ENCODE results near the gene FUT8.

FUT8 gene

DNA sequence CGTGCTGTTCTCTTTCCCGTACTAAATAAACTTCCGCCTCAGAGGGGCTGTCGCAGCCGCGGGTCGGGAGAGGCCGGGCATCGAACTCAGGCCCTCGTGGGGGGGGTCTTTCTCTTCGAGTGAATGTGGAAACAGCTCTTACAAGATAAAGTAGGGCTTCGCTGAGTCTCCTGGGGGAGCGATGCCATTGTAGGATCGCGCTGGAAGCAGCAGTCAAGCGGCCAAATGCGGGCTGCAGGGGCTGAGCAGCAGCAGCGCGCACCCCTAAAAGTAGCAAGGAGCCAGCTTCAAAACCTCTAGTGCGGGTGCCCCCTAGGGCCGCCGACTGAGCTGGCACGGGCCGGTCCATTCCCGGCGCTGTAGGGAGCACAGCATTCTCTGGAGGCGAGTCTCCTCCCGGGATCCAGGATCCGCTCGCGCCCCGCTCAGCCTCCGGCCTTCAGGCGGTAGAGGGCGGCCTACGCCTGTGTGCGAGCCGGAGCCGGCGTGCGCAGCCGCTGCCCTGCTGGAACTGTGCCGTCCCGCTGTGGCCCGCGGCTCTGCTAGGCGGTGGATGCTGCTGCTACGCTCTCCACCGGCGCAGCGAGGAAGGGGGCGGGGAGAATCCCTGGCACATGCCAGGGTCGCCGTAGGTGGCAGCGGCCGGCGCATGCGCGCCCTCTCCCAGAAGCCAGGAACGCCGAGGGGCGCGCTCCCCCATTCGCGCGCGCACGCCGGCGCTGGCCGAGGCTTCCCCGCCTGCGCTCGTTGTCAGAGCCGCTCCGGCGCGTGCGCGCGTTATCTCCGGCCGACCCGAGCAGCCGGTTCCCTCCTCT, at the start of gene FUT8:
TSS of gene FUT8 (plus strand) at position 699 of the 815 bp plus-strand sequence. CDS start 148,834 bp downstream, outside the sequence.
- DNase-seq = peak; percentile 97
- ATAC-seq = peak; percentile 94
- peak within 1 kb of the TSS; percentile 86 for H3K4me3 Mint-ChIP-seq
- peaks cover 14% of the 10 kb centered on the region for H3K36me3 Mint-ChIP-seq (ENCODE audit: low read depth)
- peak within 1 kb of the TSS; percentile 97 for H3K27ac Mint-ChIP-seq
- H3K27me3 Mint-ChIP-seq = no peaks in the 10 kb centered on the region
- H3K4me1 Mint-ChIP-seq = peaks cover 43% of the 10 kb centered on the region
- H3K9me3 Mint-ChIP-seq = no peaks in the 10 kb centered on the region

DNA sequence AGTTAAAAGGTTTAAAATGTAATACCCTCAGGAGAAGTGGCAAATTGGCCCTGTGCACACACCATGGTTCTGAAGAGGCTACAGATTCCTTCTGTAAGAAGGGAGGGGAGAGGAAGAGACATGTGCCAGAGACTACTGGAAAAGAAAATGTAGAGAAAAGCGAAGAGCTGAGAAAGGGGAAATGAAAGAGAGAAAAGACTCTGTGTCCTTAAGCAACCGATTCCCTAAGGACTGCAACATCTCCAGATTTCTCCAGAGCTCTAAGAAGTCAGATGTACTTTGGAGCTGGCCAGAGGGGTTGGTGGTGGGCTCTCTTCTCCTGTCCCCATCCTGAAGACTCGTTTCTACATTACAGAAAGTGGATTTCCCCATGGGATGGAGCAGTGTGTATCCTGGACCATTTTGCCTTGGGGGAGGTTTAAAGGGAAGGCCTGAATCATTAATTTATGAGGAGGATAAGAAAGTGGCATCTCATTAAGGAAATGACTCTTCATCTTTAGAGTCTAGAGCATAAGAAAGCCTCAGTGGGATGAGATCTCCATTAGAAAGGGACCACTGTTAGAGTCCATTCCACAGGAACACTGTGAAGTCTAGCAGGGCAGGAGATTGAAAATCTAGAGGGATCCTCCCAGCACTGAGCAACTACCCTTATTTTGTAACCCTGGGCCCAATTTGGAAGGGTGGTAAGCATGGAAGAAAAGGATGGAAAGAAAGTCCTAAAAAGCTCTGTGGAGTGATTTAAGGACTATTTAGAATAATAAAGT, 45.5 kb upstream of the FUT8 start:
- Mint-ChIP-seq H3K27me3 (no peaks in the 10 kb centered on the region), H3K4me1 (peaks cover 44% of the 10 kb centered on the region)

DNA sequence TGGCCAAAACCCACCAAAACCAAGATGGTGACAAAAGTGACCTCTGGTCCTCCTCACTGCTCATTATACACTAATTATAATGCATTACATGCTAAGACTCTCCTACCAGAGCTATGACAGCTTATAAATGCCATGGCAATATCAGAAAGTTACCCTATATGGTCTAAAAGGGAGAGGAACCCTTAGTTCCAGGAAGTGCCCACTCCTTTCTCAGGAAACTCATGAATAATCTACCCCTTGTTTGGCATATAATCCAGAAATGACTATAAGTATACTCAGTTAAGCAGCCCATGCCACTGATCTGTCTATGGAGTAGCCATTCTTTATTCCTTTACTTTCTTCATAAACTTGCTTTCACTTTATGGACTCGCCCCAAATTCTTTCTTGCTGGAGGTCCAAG, 43.0 kb upstream of the FUT8 start:
- Mint-ChIP-seq H3K27ac (peak overlapping the region; percentile 93), H3K4me3 (peak overlapping the region; percentile 50), H3K4me1 (peaks cover 53% of the 10 kb centered on the region), H3K9me3 (peaks cover 4% of the 10 kb centered on the region), H3K36me3 (ENCODE audit: low read depth) (peaks cover 36% of the 10 kb centered on the region), H3K27me3 (no peaks in the 10 kb centered on the region)
- DNase-seq (peak; percentile 25), ATAC-seq (peak; percentile 93)

More for the DNA sequence above, 45.5 kb upstream of the FUT8 start:
- no peak overlapping the region for H3K4me3 Mint-ChIP-seq
- H3K27ac Mint-ChIP-seq = peak overlapping the region; percentile 60
- DNase-seq (no peak), ATAC-seq (no peak)
- peaks cover 4% of the 10 kb centered on the region for H3K9me3 Mint-ChIP-seq
- peaks cover 24% of the 10 kb centered on the region for H3K36me3 Mint-ChIP-seq (ENCODE audit: low read depth)

DNA sequence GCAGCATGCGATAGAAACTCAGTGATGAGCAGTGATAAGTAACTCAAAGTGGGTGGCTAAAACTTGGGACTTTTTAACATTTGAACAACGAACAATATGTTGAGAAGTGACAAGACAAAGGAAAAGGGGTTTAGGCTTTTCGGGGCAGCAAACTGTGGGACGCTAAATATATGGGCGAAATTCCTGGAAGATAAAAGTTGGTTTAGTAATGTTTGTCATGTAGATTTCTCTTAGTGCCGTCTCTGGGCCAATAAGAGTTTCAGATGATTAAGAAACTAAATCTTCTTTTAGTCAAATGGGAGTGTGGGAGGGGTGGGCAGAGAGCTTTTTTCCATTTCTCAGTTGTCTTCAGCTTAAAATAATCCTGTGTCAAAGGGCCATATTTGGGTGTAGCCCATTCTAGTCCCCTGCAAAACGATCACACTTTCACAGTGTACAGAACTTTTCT, 41.7 kb upstream of the FUT8 start:
- Mint-ChIP-seq H3K27ac (peak overlapping the region; percentile 88), H3K27me3 (no peaks in the 10 kb centered on the region), H3K4me3 (peak overlapping the region; percentile 43), H3K9me3 (peaks cover 4% of the 10 kb centered on the region), H3K36me3 (ENCODE audit: low read depth) (peaks cover 38% of the 10 kb centered on the region), H3K4me1 (peaks cover 53% of the 10 kb centered on the region)
- DNase-seq = no peak
- ATAC-seq = peak; percentile 54

DNA sequence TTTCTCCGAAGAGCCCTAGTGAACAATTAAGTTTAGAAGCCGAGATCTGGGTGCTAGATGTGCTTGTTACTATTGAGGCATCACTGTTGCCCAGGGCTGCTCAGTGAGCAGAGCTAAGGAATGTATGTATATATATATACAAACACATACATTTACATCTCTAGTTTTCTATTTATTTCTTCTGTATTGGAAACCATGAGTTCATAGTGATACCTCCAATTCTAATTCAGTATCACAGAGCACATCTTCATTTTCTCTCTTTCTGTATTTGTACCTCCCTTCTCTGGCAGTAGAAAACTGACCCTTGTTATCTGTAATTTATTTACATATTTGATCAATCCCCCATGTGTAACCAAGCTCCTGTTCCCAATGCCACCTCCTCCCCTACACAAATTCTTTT, 40.7 kb upstream of the FUT8 start:
- H3K4me1 Mint-ChIP-seq = peaks cover 50% of the 10 kb centered on the region
- peak overlapping the region; percentile 88 for H3K27ac Mint-ChIP-seq
- no peaks in the 10 kb centered on the region for H3K27me3 Mint-ChIP-seq
- H3K36me3 Mint-ChIP-seq (ENCODE audit: low read depth) = peaks cover 38% of the 10 kb centered on the region
- ATAC-seq (no peak), DNase-seq (no peak)
- peaks cover 4% of the 10 kb centered on the region for H3K9me3 Mint-ChIP-seq
- H3K4me3 Mint-ChIP-seq = no peak overlapping the region

DNA sequence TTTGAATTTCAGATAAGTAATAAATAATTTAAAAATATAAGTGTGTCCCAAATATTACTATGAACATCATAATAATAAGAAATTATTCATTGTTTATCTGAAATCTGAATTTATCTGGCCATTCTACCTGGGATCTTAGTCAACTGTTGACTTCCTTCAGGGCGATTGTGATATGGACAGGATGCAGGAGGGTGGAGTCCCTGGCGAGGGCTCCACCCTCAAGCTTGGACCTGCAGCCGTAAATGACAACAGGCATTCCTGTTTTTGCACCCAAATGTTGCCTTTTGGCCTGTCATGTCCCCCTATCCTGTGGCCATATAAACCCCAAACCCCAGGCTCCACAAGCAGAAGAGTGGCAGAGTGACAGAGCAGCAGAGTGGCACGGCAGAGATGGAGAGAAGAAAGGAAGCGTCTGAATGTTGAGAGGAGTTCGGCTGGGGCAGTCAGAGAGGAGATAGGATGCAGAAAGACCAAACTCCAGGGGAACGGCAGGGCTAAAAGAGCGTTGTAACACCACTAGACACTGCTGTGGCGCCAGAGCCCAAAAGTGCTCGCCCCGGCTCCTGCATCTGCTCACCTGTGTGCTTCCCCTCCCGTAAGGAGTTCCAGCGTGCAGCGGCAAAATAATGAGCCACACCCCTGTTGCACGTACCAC, 39.4 kb upstream of the FUT8 start:
- H3K36me3 Mint-ChIP-seq (ENCODE audit: low read depth) = peaks cover 37% of the 10 kb centered on the region
- no peak overlapping the region for H3K4me3 Mint-ChIP-seq
- no peak for ATAC-seq

DNA sequence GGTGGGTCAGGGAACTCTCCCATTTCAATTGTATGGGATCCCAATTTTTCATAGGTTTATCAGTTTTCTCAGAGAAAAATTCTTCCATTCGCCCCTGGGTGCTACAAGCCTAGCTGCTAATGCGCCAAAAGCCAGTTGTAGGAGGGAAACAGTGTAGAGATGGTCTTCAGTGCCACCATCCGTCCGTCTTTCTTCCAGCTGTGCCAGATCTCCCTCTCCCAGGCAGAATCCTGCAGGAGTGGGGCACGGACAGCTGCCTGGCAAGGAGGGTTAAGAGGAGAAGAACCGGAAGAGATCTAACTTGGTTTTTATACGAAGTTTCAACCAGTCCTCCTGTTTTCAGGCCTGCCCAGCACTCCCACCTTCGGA, 38.9 kb upstream of the FUT8 start:
- H3K4me3 Mint-ChIP-seq = no peak overlapping the region
- DNase-seq (no peak), ATAC-seq (no peak)
- no peaks in the 10 kb centered on the region for H3K27me3 Mint-ChIP-seq
- H3K9me3 Mint-ChIP-seq = peaks cover 4% of the 10 kb centered on the region
- H3K4me1 Mint-ChIP-seq = peaks cover 40% of the 10 kb centered on the region
- H3K27ac Mint-ChIP-seq = no peak overlapping the region
- peaks cover 41% of the 10 kb centered on the region for H3K36me3 Mint-ChIP-seq (ENCODE audit: low read depth)

More for the DNA sequence above, 39.4 kb upstream of the FUT8 start:
- DNase-seq = no peak
- peaks cover 4% of the 10 kb centered on the region for H3K9me3 Mint-ChIP-seq
- peaks cover 40% of the 10 kb centered on the region for H3K4me1 Mint-ChIP-seq
- H3K27ac Mint-ChIP-seq = no peak overlapping the region
- H3K27me3 Mint-ChIP-seq = no peaks in the 10 kb centered on the region

DNA sequence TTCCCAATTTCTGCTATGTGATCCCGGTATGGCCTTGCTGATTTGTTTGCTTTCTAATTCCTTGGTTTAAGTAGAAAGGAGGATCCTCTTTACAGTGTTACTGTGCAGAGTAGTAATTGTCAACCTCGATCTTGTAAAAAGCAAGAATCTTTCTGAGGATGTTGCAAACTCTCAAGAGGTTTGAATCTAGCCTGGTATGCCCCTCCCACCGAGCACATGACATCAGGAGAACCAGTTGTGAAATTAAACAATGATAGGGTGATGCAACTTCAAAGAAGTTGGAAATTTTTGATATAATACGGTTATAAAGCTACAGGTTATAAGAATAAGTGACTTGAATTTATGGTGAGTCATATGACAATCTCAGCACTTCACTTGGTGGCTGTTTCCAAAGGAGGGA, 35.0 kb upstream of the FUT8 start:
- H3K9me3 Mint-ChIP-seq = peaks cover 8% of the 10 kb centered on the region
- H3K36me3 Mint-ChIP-seq (ENCODE audit: low read depth) = peaks cover 43% of the 10 kb centered on the region
- no peaks in the 10 kb centered on the region for H3K27me3 Mint-ChIP-seq
- H3K4me1 Mint-ChIP-seq = peaks cover 5% of the 10 kb centered on the region
- DNase-seq = no peak
- ATAC-seq = no peak
- no peak overlapping the region for H3K27ac Mint-ChIP-seq
- no peak overlapping the region for H3K4me3 Mint-ChIP-seq

DNA sequence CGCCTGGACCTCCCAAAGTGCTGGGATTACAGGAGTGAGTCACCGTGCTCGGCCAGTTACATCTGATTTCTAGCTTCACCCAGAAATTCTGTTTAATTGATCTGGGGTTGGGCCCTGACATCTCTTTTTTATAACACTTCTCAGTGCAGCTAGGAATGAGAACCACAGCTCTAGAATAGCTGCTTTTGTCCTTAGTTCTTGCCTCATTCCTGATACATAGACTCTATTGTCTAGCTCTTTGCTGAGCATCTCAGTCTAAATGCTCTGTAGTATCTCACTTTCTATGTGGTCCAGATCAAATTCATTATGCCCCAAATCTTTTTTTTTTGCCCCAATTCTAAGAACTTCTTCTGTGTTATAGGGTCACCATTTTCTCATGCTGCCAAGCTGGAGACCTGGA, 29.9 kb upstream of the FUT8 start:
- Mint-ChIP-seq H3K27me3 (no peaks in the 10 kb centered on the region), H3K9me3 (peaks cover 8% of the 10 kb centered on the region), H3K4me1 (no peaks in the 10 kb centered on the region), H3K27ac (no peak overlapping the region), H3K4me3 (no peak overlapping the region), H3K36me3 (ENCODE audit: low read depth) (peaks cover 26% of the 10 kb centered on the region)
- ATAC-seq (no peak), DNase-seq (no peak)

DNA sequence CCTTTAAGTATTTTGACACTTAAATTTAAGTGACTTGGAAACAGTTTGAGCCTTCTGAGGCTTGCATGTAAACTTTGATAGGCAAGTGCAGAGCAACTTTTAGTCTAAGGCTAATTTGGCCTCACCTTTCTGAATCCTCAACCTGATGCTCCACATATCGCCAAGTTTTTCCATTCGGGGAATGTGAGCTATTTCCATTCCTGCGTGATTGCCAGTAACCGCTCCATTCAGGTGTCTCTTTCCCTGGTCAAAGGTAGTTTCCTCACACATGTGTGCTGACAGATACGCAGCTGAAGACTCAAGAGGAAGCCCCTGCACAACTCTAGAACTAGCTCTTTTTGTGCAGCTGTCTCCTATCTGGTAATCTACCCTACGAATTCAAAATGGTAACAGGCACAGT, 25.4 kb upstream of the FUT8 start:
- no peak for DNase-seq
- no peak overlapping the region for H3K4me3 Mint-ChIP-seq
- H3K4me1 Mint-ChIP-seq = no peaks in the 10 kb centered on the region
- H3K27me3 Mint-ChIP-seq = no peaks in the 10 kb centered on the region
- no peaks in the 10 kb centered on the region for H3K9me3 Mint-ChIP-seq
- peaks cover 8% of the 10 kb centered on the region for H3K36me3 Mint-ChIP-seq (ENCODE audit: low read depth)
- ATAC-seq = no peak
- H3K27ac Mint-ChIP-seq = no peak overlapping the region

DNA sequence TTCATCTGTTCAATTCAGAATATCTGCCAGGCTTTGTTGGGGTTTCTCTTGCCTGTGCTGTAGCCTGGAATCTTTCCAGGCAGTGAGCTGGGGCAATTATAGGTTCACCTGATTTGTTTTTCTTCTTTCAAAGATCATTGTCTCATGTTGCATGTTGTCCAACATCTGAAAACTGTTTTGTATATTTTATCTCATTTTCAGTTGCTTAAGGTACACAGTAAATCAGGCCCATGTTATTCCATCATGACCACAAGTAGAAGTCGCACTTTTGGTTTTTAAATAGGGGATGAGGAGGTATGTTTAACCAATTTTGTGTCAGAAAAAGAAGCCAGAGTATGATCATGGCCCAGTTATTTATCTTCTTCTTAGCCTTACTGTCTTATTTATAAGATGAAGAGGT, 24.9 kb upstream of the FUT8 start:
- H3K9me3 Mint-ChIP-seq = no peaks in the 10 kb centered on the region
- H3K27ac Mint-ChIP-seq = no peak overlapping the region
- peaks cover 11% of the 10 kb centered on the region for H3K36me3 Mint-ChIP-seq (ENCODE audit: low read depth)
- no peaks in the 10 kb centered on the region for H3K27me3 Mint-ChIP-seq
- H3K4me3 Mint-ChIP-seq = no peak overlapping the region
- ATAC-seq (no peak), DNase-seq (no peak)
- H3K4me1 Mint-ChIP-seq = no peaks in the 10 kb centered on the region

DNA sequence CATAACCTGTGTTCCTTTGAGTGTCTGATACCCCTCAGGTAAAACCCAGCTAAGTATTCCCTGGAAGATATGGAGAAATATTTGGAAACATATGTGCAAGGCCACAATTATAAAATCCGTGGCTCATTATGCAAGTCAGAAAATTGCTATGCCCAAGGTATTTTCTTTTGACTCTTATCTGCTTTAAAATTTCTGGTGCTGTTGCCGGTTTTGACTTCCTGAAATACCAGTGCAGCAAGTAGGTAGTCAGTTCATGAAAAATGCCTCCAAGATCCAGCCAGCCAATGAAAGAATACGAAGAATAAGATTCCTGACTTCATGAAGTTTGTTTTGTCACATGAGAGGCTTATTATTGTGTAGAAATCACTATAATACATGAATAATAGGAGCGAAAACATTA, 20.2 kb upstream of the FUT8 start:
- peaks cover 30% of the 10 kb centered on the region for H3K9me3 Mint-ChIP-seq
- no peak for DNase-seq

DNA sequence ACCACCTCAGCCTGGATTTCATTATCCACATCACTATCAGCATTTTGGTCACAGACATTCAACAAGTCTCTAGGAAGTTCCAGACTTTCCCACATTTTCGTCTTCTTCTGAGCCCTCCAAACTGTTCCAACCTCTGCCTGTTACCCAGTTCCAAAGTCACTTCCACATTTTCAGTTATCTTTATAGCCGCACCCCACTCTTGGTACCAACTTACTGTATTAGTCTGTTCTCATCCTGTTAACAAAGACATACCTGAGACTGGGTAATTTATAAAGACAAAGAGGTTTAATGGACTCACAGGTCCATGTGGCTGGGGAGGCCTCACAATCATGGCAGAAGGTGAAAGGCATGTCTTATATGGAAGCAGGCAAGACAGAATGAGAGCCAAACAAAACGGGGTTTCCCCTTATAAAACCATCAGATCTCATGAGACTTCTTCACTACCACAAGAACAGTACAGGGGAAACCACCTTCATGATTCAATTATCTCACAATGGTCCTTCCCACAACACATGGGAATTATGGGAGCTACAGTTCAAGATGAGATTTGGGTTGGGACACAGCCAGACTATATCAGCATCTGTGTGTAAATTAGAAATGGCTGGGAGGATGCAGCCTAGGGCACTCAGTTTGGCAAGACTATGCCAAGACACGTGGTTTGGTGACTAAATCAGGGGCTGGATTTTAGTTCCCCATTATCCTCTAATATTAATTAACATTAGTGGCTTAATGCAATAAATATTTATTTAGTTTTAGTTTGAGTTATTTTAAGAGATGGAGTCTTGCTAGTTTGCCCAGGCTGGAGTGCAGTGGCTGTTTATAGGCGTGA, 16.2 kb upstream of the FUT8 start:
- peaks cover 30% of the 10 kb centered on the region for H3K9me3 Mint-ChIP-seq
- peaks cover 46% of the 10 kb centered on the region for H3K36me3 Mint-ChIP-seq (ENCODE audit: low read depth)
- ATAC-seq = peak; percentile 47
- no peak for DNase-seq
- no peaks in the 10 kb centered on the region for H3K27me3 Mint-ChIP-seq
- peaks cover 32% of the 10 kb centered on the region for H3K4me1 Mint-ChIP-seq
- H3K27ac Mint-ChIP-seq = peak overlapping the region; percentile 59
- H3K4me3 Mint-ChIP-seq = no peak overlapping the region

More for the DNA sequence above, 20.2 kb upstream of the FUT8 start:
- Mint-ChIP-seq H3K36me3 (ENCODE audit: low read depth) (peaks cover 44% of the 10 kb centered on the region), H3K4me3 (no peak overlapping the region), H3K27ac (no peak overlapping the region), H3K27me3 (no peaks in the 10 kb centered on the region), H3K4me1 (peaks cover 29% of the 10 kb centered on the region)
- ATAC-seq = no peak

DNA sequence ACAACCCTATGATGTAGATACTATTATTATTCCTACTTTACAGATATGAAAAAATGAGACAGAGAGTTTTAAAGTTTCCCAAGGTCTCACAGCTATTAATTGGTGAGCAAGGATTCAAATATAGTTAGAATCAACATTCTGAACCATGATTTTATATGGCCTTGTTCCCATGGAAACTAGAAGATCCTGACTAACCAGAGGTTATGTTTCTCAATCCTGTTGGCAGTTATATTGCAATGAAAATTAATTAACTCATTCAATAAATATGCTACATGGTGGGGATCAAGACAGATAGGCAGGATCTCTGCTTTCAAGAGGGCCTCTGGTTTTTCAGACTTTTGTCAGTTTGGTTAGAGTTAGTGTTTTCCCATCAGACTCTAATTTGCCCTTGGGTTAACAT, 9.3 kb upstream of the FUT8 start:
- no peaks in the 10 kb centered on the region for H3K9me3 Mint-ChIP-seq
- DNase-seq (no peak), ATAC-seq (no peak)
- H3K4me1 Mint-ChIP-seq = peaks cover 4% of the 10 kb centered on the region
- no peak overlapping the region for H3K27ac Mint-ChIP-seq
- no peaks in the 10 kb centered on the region for H3K27me3 Mint-ChIP-seq
- H3K4me3 Mint-ChIP-seq = no peak overlapping the region
- peaks cover 12% of the 10 kb centered on the region for H3K36me3 Mint-ChIP-seq (ENCODE audit: low read depth)

Data from activated naive CD8-positive, alpha-beta T cell treated with anti-CD3 and anti-CD28 coated beads, Interleukin-2, amount 50 U/mL, for 24 hours (primary cell).